ENCODE results near the gene KDM8.

DNA sequence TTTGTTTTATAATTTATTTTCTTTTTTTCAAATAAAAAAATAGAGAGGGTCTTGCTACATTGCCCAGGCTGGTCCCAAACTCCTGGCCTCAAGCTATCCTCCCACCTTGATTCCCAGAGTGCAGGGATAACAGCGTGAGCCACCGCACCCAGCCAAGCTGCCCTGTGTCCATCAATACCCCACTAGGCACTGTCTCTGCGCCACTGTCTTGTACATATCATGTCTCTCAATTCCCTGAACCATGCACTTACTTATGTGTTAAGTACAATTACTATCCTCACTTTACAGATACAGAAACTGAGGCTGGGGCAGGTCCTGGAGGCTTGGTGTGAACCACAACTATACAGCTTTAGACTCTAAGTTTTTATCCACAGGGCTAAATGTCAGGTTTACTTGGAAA is 53.5 kb downstream of the KDM8 start:
- TF ChIP-seq, protein P1, sequence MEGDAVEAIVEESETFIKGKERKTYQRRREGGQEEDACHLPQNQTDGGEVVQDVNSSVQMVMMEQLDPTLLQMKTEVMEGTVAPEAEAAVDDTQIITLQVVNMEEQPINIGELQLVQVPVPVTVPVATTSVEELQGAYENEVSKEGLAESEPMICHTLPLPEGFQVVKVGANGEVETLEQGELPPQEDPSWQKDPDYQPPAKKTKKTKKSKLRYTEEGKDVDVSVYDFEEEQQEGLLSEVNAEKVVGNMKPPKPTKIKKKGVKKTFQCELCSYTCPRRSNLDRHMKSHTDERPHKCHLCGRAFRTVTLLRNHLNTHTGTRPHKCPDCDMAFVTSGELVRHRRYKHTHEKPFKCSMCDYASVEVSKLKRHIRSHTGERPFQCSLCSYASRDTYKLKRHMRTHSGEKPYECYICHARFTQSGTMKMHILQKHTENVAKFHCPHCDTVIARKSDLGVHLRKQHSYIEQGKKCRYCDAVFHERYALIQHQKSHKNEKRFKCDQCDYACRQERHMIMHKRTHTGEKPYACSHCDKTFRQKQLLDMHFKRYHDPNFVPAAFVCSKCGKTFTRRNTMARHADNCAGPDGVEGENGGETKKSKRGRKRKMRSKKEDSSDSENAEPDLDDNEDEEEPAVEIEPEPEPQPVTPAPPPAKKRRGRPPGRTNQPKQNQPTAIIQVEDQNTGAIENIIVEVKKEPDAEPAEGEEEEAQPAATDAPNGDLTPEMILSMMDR (IDR thresholded peaks at IDR 0.05; ENCODE audit: low read length) = no peak
- no peak for TF ChIP-seq EZH2phosphoT487 (IDR thresholded peaks at IDR 0.05; ENCODE audit: low read length)
